NT2/D1 (cell line): ENCODE measurements around the gene RUNX3.
A peak's percentile ranks its signal among the peaks of the same experiment; 100 is the strongest.
"Not testable (repeated sequence)": the region's sequence is repeated elsewhere in the genome, so short reads cannot be mapped to it uniquely, and the experiment has no call there.

Experiments
- DNase-seq: peaks from one replicate; pipeline ENCODE4 v3.0.0-alpha.2; 2011; ENCODE audit warnings: low read depth, low spot score
- H3K27me3 ChIP-seq: 2 replicates; pipeline ENCODE4 v1.6.0; 2011; ENCODE audit warnings: mild to moderate bottlenecking; ENCODE audit not compliant: insufficient read length, insufficient read depth
- H3K36me3 ChIP-seq: 2 replicates; pipeline ENCODE4 v1.6.1; 2011; ENCODE audit warnings: mild to moderate bottlenecking, low read length, mixed read lengths; ENCODE audit not compliant: insufficient read depth, insufficient read length
- H3K4me1 ChIP-seq: 2 replicates; pipeline ENCODE4 v1.5.1; 2011; ENCODE audit not compliant: insufficient read depth, insufficient read length
- H3K4me3 ChIP-seq: 2 replicates; pipeline ENCODE4 v1.5.1; 2011; ENCODE audit warnings: low read depth; ENCODE audit not compliant: insufficient read length
- H3K9ac ChIP-seq: 2 replicates; pipeline ENCODE4 v1.6.0; 2011; ENCODE audit warnings: low read depth; ENCODE audit not compliant: insufficient read length
- H3K9me3 ChIP-seq: 2 replicates; pipeline ENCODE4 v1.5.1; 2011; ENCODE audit warnings: mild to moderate bottlenecking, low read length; ENCODE audit not compliant: insufficient read depth
- SUZ12 ChIP-seq: IDR thresholded peaks from 2 replicates; pipeline ENCODE4 v1.6.1; 2011; ENCODE audit not compliant: insufficient read length, insufficient read depth; ENCODE audit errors: extremely low read depth
- YY1 ChIP-seq: IDR thresholded peaks from 2 replicates; pipeline ENCODE4 v1.6.1; 2011; ENCODE audit not compliant: insufficient read length, insufficient read depth
- ZNF274 ChIP-seq: IDR thresholded peaks from 2 replicates; pipeline ENCODE4 v1.6.1; 2011; ENCODE audit warnings: mild to moderate bottlenecking, low read depth, low read length

The RUNX3 gene

GRCh38 chr1:24912376-24913273 is 17.5 kb downstream of the RUNX3 start:
- Histone ChIP-seq H3K9ac (no peak overlapping the region), H3K4me3 (no peak overlapping the region), H3K27me3 (no peaks in the 10 kb centered on the region), H3K9me3 (peaks cover 5% of the 10 kb centered on the region; the same call in 1 of the 2 replicates), H3K4me1 (peaks cover 39% of the 10 kb centered on the region), H3K36me3 (peaks cover 76% of the 10 kb centered on the region)
- TF ChIP-seq SUZ12 (no peak), ZNF274 (no peak), YY1 (no peak)
- DNase-seq, result no peak

DNA sequence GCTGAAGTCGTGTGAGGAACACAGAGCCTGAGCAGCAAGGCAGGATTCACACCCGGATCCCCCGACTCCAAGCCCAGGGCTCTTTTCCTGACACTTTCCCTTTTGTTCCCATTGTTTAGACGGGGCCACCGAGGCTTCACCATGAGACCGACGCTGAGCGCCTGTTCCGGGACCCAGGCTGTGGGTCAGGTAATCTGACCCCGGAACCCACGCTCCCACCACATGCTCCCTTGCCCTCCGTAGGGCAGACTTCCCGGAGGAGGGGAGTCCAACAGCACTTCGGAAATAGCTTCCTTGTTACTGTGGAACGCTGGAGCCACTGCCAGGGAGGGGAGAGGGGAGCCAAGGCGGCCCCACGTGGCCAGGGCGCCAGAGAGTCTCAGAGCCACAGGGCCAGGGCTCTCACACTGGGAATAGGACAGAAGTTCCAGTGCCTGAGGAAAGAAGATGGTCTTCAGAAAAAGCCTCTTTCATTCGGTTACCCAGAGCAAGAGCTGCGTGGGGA is 18.4 kb downstream of the RUNX3 start:
- Histone ChIP-seq H3K4me3 (no peak overlapping the region), H3K27me3 (no peaks in the 10 kb centered on the region), H3K9ac (peak overlapping the region; percentile 22), H3K4me1 (peaks cover 41% of the 10 kb centered on the region), H3K36me3 (peaks cover 76% of the 10 kb centered on the region), H3K9me3 (peaks cover 5% of the 10 kb centered on the region; the same call in 1 of the 2 replicates)
- TF ChIP-seq YY1, result no peak
- no peak for DNase-seq

- peaks cover 76% of the 10 kb centered on the region for H3K36me3 ChIP-seq
- no peak for DNase-seq
Measured at GRCh38 chr1:24910751-24911650, 19.1 kb downstream of the RUNX3 start.

DNA sequence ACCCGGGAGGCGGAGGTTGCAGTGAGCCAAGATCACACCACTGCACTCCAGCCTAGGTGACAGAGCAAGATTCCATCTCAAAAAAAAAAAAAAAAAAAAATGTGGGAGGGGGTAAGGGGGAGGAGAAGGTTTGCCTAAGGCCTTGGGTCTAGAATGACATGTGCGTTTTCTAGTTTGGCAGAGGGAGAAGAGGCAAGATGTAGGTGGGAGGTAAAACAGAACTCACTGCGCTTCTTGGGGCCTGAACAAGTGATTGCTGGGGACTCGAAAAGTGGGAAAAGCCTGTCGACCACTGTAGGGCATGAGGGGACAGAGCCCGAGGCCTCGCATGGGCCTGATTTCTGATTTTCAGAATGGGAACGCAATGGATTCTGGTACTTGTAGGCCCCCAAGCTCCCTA is 19.9 kb downstream of the RUNX3 start:
- Histone ChIP-seq H3K4me1 (peaks cover 34% of the 10 kb centered on the region), H3K9ac (no peak overlapping the region), H3K4me3 (no peak overlapping the region), H3K36me3 (peaks cover 77% of the 10 kb centered on the region), H3K27me3 (no peaks in the 10 kb centered on the region), H3K9me3 (peaks cover 5% of the 10 kb centered on the region; the same call in 1 of the 2 replicates)
- no peak for TF ChIP-seq SUZ12
- no peak for TF ChIP-seq ZNF274
- TF ChIP-seq YY1, result no peak
- DNase-seq, result no peak

More at GRCh38 chr1:24910751-24911650, 19.1 kb downstream of the RUNX3 start:
- TF ChIP-seq SUZ12, result no peak
- H3K9me3 ChIP-seq, result peaks cover 5% of the 10 kb centered on the region; the same call in 1 of the 2 replicates
- no peak overlapping the region for H3K9ac ChIP-seq
- peaks cover 34% of the 10 kb centered on the region for H3K4me1 ChIP-seq
- H3K27me3 ChIP-seq, result no peaks in the 10 kb centered on the region
- no peak overlapping the region for H3K4me3 ChIP-seq

DNA sequence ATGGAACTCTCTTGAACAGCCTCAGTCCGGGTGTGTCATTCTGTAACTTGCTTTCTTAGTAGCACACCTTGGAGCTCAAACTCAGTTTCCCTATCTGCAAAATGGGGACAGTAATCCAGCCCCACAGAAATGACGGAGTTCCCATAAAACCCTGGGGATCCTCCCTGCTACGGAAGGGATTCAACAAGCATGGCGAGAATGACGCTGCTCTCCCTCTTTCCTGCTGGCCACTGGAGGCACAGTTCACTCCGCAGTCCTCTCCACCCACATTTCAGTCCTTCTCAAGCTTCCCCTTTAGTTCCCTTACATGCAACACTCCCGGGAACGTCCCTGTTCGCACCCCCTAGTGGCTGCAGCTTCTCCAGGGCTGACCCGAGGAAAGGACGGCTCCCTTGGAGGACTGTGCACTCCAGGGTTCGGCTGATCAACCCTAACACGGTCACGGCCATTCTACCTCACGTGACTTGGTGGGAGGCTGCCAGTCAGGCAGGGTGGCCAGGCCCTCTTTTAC is 20.6 kb downstream of the RUNX3 start:
- peaks cover 5% of the 10 kb centered on the region; the same call in 1 of the 2 replicates for H3K9me3 ChIP-seq
- peaks cover 35% of the 10 kb centered on the region for H3K4me1 ChIP-seq
- H3K4me3 ChIP-seq, result no peak overlapping the region
- H3K9ac ChIP-seq, result no peak overlapping the region
- peaks cover 77% of the 10 kb centered on the region for H3K36me3 ChIP-seq
- DNase-seq, result peak; percentile 67
- no peaks in the 10 kb centered on the region for H3K27me3 ChIP-seq
- TF ChIP-seq YY1 (no peak), ZNF274 (no peak), SUZ12 (no peak)

DNA sequence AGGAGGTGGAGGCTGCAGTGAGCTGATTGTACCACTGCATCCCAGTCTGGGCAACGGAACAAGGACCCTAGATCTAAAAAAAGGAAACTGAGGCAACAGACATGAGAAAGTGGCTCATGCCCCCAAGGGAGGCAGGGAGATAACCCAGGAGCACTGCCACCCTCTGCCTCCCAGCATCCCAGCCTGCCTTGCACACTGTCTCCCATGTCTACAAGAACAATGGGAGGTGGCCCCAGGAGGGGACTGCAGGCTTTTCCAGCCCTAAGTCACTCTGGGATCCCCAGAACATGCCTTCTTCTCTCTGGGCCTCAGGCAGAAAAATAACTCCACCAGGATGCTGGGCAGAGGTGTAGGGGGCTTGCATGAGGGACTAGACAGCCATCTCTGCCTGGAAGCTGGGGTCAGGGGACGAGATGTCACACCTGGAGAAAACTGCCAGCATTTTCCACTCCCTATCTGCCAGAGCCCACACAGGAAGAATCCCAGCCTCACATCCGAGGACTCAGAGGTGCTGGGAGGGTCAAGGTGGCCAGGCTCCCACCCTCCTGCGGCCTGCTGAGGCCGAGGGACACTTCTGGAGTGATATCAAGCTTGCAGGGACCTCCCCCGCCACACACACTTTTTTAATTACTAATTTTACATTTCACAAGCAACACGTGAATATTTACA is 21.4 kb downstream of the RUNX3 start:
- no peaks in the 10 kb centered on the region for H3K27me3 ChIP-seq
- peaks cover 77% of the 10 kb centered on the region for H3K36me3 ChIP-seq
- H3K9ac ChIP-seq, result no peak overlapping the region
- DNase-seq, result no peak
- H3K4me3 ChIP-seq, result no peak overlapping the region
- H3K9me3 ChIP-seq, result peaks cover 5% of the 10 kb centered on the region; the same call in 1 of the 2 replicates
- no peak for TF ChIP-seq SUZ12
- no peak for TF ChIP-seq YY1
- TF ChIP-seq ZNF274, result no peak
- peaks cover 32% of the 10 kb centered on the region for H3K4me1 ChIP-seq

DNA sequence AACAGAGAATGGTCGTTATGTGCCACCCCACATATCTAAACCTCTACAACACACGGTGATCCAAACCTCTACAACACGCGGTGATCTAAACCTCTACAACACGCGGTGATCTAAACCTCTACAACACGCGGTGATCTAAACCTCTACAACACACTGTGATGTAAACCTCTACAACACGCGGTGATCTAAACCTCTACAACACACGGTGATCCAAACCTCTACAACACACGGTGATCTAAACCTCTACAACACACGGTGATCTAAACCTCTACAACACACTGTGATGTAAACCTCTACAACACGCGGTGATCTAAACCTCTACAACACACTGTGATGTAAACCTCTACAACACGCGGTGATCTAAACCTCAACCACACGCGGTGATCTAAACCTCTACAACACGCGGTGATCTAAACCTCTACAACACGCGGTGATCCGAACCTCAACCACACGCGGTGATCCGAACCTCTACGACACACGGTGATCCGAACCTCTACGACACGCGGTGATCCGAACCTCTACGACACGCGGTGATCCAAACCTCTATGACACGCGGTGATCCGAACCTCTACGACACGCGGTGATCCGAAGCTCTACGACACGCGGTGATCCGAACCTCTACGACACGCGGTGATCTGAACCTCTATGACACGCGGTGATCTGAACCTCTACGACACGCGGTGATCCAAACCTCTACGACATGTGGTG is 22.3 kb downstream of the RUNX3 start:
- Histone ChIP-seq H3K36me3 (peaks cover 79% of the 10 kb centered on the region), H3K4me1 (peaks cover 32% of the 10 kb centered on the region)
- H3K9me3 ChIP-seq, H3K27me3 ChIP-seq, H3K4me3 ChIP-seq, DNase-seq, H3K9ac ChIP-seq: not testable (repeated sequence)
